OCI-LY3 (cell line): ENCODE results near the gene RAB43.

ENCODE experiments used
- H2AFZ ChIP-seq: fragments of 200-600, 300-600 bp; shearing (Covaris generic); 2 replicates; pipeline ENCODE4 v1.6.0; 2014; ENCODE audit warnings: antibody characterized with exemption, low read depth, low read length
- H3K27ac ChIP-seq: fragments of 200-600, 300-600 bp; sonication (generic); 2 replicates; pipeline ENCODE4 v1.5.1; 2014; ENCODE audit warnings: mild to moderate bottlenecking, low read length, moderate library complexity, mixed read lengths
- H3K27me3 ChIP-seq: fragments of 200-600, 300-600 bp; sonication (generic); 2 replicates; pipeline ENCODE4 v1.6.1; 2014; ENCODE audit warnings: low read depth, low read length, mixed read lengths
- H3K36me3 ChIP-seq: fragments of 200-600, 300-600 bp; sonication (generic); replicated peaks from 2 replicates; pipeline ENCODE3; 2014; ENCODE audit warnings: low read depth, low read length, mixed read lengths
- H3K4me1 ChIP-seq: fragments of 300-600, 200-600 bp; sonication (generic); 2 replicates; pipeline ENCODE4 v1.6.1; 2014; ENCODE audit warnings: low read length, mixed read lengths
- H3K4me2 ChIP-seq: fragments of 200-600, 300-600 bp; sonication (generic); 2 replicates; pipeline ENCODE4 v1.6.1; 2014; ENCODE audit warnings: low read length, mixed read lengths
- H3K4me3 ChIP-seq: fragments of 300-600, 200-600 bp; sonication (generic); 2 replicates; pipeline ENCODE4 v1.5.1; 2014; ENCODE audit warnings: antibody characterized with exemption, mild to moderate bottlenecking, low read length, moderate library complexity
- H3K79me2 ChIP-seq: fragments of 300-600, 200-600 bp; shearing (Covaris generic); 2 replicates; pipeline ENCODE4 v1.6.1; 2014; ENCODE audit warnings: mild to moderate bottlenecking, low read length, mixed read lengths
- H3K9ac ChIP-seq: fragments of 300-600, 200-600 bp; shearing (Covaris generic); 2 replicates; pipeline ENCODE4 v1.6.0; 2014; ENCODE audit warnings: mild to moderate bottlenecking, low read length, moderate library complexity
- H3K9me3 ChIP-seq: fragments of 200-600, 300-600 bp; shearing (Covaris generic); 2 replicates; pipeline ENCODE4 v1.6.1; 2014; ENCODE audit warnings: low read length, mixed read lengths; ENCODE audit not compliant: insufficient read depth
- H4K20me1 ChIP-seq: fragments of 200-600, 300-600 bp; sonication (generic); 2 replicates; pipeline ENCODE4 v1.6.1; 2016; ENCODE audit warnings: low read length, mixed read lengths; ENCODE audit not compliant: insufficient read depth
- EZH2phosphoT487 ChIP-seq: fragments of 200-600 bp; shearing (Covaris generic); IDR thresholded peaks from 2 replicates; pipeline ENCODE4 v1.6.1; 2018; ENCODE audit warnings: antibody characterized with exemption, mixed run types, low read depth
- TF ChIP-seq, protein P1 (sequence below): fragments of 200-600, 300-600 bp; sonication (generic); IDR thresholded peaks from 2 replicates; pipeline ENCODE4 v1.5.1; 2014; ENCODE audit warnings: antibody characterized with exemption, low read length, low read depth

Gene RAB43

GRCh38 chr3:129131465-129132088 lies 10.0 kb upstream of the RAB43 start:
- Histone ChIP-seq H3K36me3 (peaks cover 31% of the 10 kb centered on the region), H3K9ac (no peak overlapping the region)

GRCh38 chr3:129130291-129130813 lies 8.7 kb upstream of the RAB43 start:
- H3K4me3 ChIP-seq = no peak overlapping the region
- peaks cover 31% of the 10 kb centered on the region for H3K36me3 ChIP-seq
- H3K4me2 ChIP-seq = no peak overlapping the region
- H3K27ac ChIP-seq = no peak overlapping the region
- H3K27me3 ChIP-seq = no peaks in the 10 kb centered on the region
- no peaks in the 10 kb centered on the region for H3K9me3 ChIP-seq
- H4K20me1 ChIP-seq = no peaks in the 10 kb centered on the region
- no peak overlapping the region for H3K9ac ChIP-seq
- no peak overlapping the region for H2AFZ ChIP-seq
- H3K79me2 ChIP-seq = no peaks in the 10 kb centered on the region
- TF ChIP-seq, protein P1, sequence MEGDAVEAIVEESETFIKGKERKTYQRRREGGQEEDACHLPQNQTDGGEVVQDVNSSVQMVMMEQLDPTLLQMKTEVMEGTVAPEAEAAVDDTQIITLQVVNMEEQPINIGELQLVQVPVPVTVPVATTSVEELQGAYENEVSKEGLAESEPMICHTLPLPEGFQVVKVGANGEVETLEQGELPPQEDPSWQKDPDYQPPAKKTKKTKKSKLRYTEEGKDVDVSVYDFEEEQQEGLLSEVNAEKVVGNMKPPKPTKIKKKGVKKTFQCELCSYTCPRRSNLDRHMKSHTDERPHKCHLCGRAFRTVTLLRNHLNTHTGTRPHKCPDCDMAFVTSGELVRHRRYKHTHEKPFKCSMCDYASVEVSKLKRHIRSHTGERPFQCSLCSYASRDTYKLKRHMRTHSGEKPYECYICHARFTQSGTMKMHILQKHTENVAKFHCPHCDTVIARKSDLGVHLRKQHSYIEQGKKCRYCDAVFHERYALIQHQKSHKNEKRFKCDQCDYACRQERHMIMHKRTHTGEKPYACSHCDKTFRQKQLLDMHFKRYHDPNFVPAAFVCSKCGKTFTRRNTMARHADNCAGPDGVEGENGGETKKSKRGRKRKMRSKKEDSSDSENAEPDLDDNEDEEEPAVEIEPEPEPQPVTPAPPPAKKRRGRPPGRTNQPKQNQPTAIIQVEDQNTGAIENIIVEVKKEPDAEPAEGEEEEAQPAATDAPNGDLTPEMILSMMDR = no peak
- TF ChIP-seq EZH2phosphoT487 = no peak
- no peaks in the 10 kb centered on the region for H3K4me1 ChIP-seq

More at GRCh38 chr3:129131465-129132088, 10.0 kb upstream of the RAB43 start:
- Histone ChIP-seq H2AFZ (no peak overlapping the region), H3K4me3 (no peak overlapping the region), H3K9me3 (no peaks in the 10 kb centered on the region), H4K20me1 (no peaks in the 10 kb centered on the region), H3K27me3 (no peaks in the 10 kb centered on the region), H3K4me1 (no peaks in the 10 kb centered on the region), H3K79me2 (no peaks in the 10 kb centered on the region), H3K4me2 (no peak overlapping the region), H3K27ac (no peak overlapping the region)
- TF ChIP-seq, protein P1 = no peak
- TF ChIP-seq EZH2phosphoT487 = no peak

DNA sequence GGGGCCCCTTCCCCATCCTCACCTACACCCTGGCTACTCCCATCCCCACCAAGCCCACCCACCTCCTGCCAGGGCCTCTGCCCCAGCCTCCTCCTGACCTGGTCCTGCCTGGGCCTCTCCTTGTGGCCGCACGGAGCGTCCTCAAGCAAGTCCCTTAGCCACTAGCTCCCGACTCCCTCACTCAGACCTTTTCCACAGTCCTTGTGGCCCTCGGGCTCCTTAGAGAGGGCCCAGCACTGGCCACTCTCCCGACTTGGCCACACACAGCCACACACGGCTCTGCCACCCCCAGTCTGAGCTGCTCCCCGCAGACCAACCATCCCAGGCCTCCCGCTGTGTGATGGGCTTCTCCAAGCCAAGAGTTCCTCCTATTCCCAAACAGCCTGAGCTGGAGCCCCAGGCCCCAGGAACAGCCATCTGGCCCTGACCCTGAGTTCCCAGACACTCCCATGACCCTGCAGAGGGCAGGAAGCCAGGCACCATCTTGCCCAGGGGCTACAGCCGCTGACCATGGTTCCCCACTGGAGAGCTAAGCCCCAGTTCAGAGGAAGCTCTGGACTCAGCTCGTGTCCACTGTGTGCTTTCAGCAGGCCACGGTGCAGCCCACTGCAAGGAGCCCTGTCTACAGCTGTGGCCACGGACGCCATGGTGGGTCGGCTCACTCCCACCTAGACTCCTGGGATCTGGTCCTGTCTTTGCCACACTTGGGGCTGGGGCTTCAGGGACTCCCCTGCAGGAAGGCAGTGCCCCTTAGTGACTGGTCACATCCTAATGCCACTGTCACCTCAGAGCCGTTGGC lies 7.0 kb upstream of the RAB43 start:
- peaks cover 3% of the 10 kb centered on the region for H3K4me1 ChIP-seq

More for the DNA sequence above, 7.0 kb upstream of the RAB43 start:
- Histone ChIP-seq H3K79me2 (no peaks in the 10 kb centered on the region), H4K20me1 (no peaks in the 10 kb centered on the region), H3K9me3 (no peaks in the 10 kb centered on the region), H3K36me3 (peaks cover 21% of the 10 kb centered on the region), H2AFZ (no peak overlapping the region), H3K9ac (no peak overlapping the region), H3K27ac (no peak overlapping the region), H3K4me2 (no peak overlapping the region), H3K27me3 (no peaks in the 10 kb centered on the region), H3K4me3 (no peak overlapping the region)
- TF ChIP-seq EZH2phosphoT487 = no peak
- TF ChIP-seq, protein P1 = no peak
